SK-N-SH (cell line): ENCODE results near the gene GAN. TPM values are rescaled to one million over a fixed set of nuclear protein-coding genes. Genes with fewer than 3 reads are reported as not detected.

Experiments used
- CTCF ChIA-PET: fragments of 300-600, 350-600 bp; formaldehyde crosslinking; extraction: SDS; loops from one replicate; lab custom pipeline; 2021; lab: Yijun Ruan, JAX
- POLR2A ChIA-PET: fragments of 350-600 bp; sonication (Branson Sonifier 250); formaldehyde crosslinking; extraction: SDS; loops from one replicate; lab custom pipeline; 2020; ENCODE audit warnings: antibody characterized with exemption, inconsistent platforms; lab: Yijun Ruan, JAX
- DNase-seq: peaks from one replicate; pipeline ENCODE4 v3.0.0; 2012
- H2AFZ ChIP-seq: fragments of 200-600 bp; sonication (generic); 2 replicates; pipeline ENCODE4 v1.8.1; 2016; ENCODE audit warnings: antibody characterized with exemption, mild to moderate bottlenecking, low read depth
- H3F3A ChIP-seq: fragments of 200-600 bp; sonication (generic); replicated peaks from 2 replicates; pipeline ENCODE3; 2016; ENCODE audit warnings: antibody characterized with exemption, mild to moderate bottlenecking; ENCODE audit not compliant: insufficient read depth
- H3K27ac ChIP-seq, 2 experiments: fragments of 200-500 bp in 1 of 2; fragments of 200-600 bp in 1 of 2; sonication (Bioruptor generic) in 1 of 2; sonication (generic), shearing (Covaris generic) in 1 of 2; 2 replicates each; pipeline versions ENCODE4 v1.5.1 to v1.6.1; 2014 to 2016; ENCODE audit warnings: low read depth in 2 of 2, inconsistent platforms in 1 of 2, low read length in 1 of 2, mild to moderate bottlenecking in 1 of 2, mixed read lengths in 1 of 2
- H3K27me3 ChIP-seq: fragments of 200-600 bp; sonication (generic), shearing (Covaris generic); 2 replicates; pipeline ENCODE4 v1.6.1; 2016; ENCODE audit warnings: mixed run types; ENCODE audit not compliant: insufficient read depth
- H3K36me3 ChIP-seq, 2 experiments: fragments of 200-500 bp in 1 of 2; fragments of 200-600 bp in 1 of 2; sonication (Bioruptor generic) in 1 of 2; sonication (generic) in 1 of 2; replicated peaks in 1 of 2; 2 replicates each; pipeline versions ENCODE3 to v1.5.1; 2014 to 2016; ENCODE audit warnings: low read length in 1 of 2, mild to moderate bottlenecking in 1 of 2; ENCODE audit not compliant: insufficient read depth in 2 of 2, control insufficient read depth in 1 of 2
- H3K4me1 ChIP-seq, 2 experiments: fragments of 200-500 bp in 1 of 2; fragments of 200-600 bp in 1 of 2; sonication (Bioruptor generic) in 1 of 2; sonication (generic), shearing (Covaris generic) in 1 of 2; 2 replicates each; pipeline versions ENCODE4 v1.5.1 to v1.6.1; 2014 to 2016; ENCODE audit warnings: low read depth in 1 of 2, low read length in 1 of 2, mixed run types in 1 of 2; ENCODE audit not compliant: insufficient read depth in 2 of 2, control insufficient read depth in 1 of 2
- H3K4me2 ChIP-seq: fragments of 200-600 bp; sonication (generic), shearing (Covaris generic); 2 replicates; pipeline ENCODE4 v1.6.1; 2017; ENCODE audit warnings: mixed run types
- H3K4me3 ChIP-seq, 2 experiments: fragments of 200-500 bp in 1 of 2; fragments of 200-600 bp in 1 of 2; sonication (Bioruptor generic) in 1 of 2; sonication (generic), shearing (Covaris generic) in 1 of 2; 2 replicates each; pipeline versions ENCODE4 v1.5.1 to v1.8.1; 2014 to 2016; ENCODE audit warnings: low read depth in 2 of 2, inconsistent platforms in 1 of 2, low read length in 1 of 2, mild to moderate bottlenecking in 1 of 2, mixed read lengths in 1 of 2, moderate library complexity in 1 of 2
- H3K79me2 ChIP-seq: fragments of 200-600 bp; sonication (generic); 2 replicates; pipeline ENCODE4 v1.8.1; 2017; ENCODE audit warnings: mild to moderate bottlenecking; ENCODE audit not compliant: insufficient read depth
- H3K9ac ChIP-seq: fragments of 200-600 bp; sonication (generic); 2 replicates; pipeline ENCODE4 v1.6.1; 2017; ENCODE audit warnings: mixed run types
- H3K9me2 ChIP-seq: fragments of 200-600 bp; sonication (generic); 2 replicates; pipeline ENCODE4 v1.6.1; 2017; ENCODE audit warnings: mixed run types
- H3K9me3 ChIP-seq: fragments of 200-600 bp; sonication (generic); 2 replicates; pipeline ENCODE4 v1.6.1; 2017; ENCODE audit warnings: mixed run types, mild to moderate bottlenecking, moderate library complexity
- H4K20me1 ChIP-seq: fragments of 200-600 bp; sonication (generic); 2 replicates; pipeline ENCODE4 v1.6.1; 2017; ENCODE audit warnings: mild to moderate bottlenecking, mixed run types; ENCODE audit not compliant: insufficient read depth
- CTCF ChIP-seq: fragments of 200-600 bp; sonication (generic); IDR thresholded peaks from 2 replicates; pipeline ENCODE4 v1.6.1; 2017; ENCODE audit warnings: antibody characterized with exemption, mild to moderate bottlenecking, moderate library complexity
- ELF1 ChIP-seq: IDR thresholded peaks from 2 replicates; pipeline ENCODE4 v1.4.0; 2012
- EP300 ChIP-seq, 2 experiments: IDR thresholded peaks; 2 replicates each; pipeline versions ENCODE4 v1.4.0 to v1.6.1; 2012; ENCODE audit warnings: borderline replicate concordance in 1 of 2, low read depth in 1 of 2, low read length in 1 of 2
- EZH2phosphoT487 ChIP-seq: fragments of 200-600 bp; sonication (generic); IDR thresholded peaks from 2 replicates; pipeline ENCODE4 v1.6.1; 2017; ENCODE audit warnings: low read depth, mixed run types, mild to moderate bottlenecking, antibody characterized with exemption, moderate library complexity, borderline replicate concordance
- FOSL2 ChIP-seq: IDR thresholded peaks from 2 replicates; pipeline ENCODE4 v1.4.0; 2012; ENCODE audit warnings: low read depth, mild to moderate bottlenecking, moderate library complexity, borderline replicate concordance
- FOXJ3 ChIP-seq: sonication (generic); formaldehyde crosslinking; IDR thresholded peaks from 2 replicates; pipeline ENCODE4 v1.5.1; 2020; ENCODE audit warnings: mild to moderate bottlenecking, missing genetic modification reagents
- IRF3 ChIP-seq: fragments of 150-350 bp; IDR thresholded peaks from 2 replicates; pipeline ENCODE4 v1.6.1; 2016; ENCODE audit warnings: mild to moderate bottlenecking, low read depth, low read length
- JUND ChIP-seq: IDR thresholded peaks from 2 replicates; pipeline ENCODE4 v1.4.0; 2012
- NFIC ChIP-seq: IDR thresholded peaks from 2 replicates; pipeline ENCODE4 v1.4.0; 2012; ENCODE audit warnings: borderline replicate concordance
- NRF1 ChIP-seq: IDR thresholded peaks from 2 replicates; pipeline ENCODE4 v1.6.1; 2012; ENCODE audit warnings: low read depth, mild to moderate bottlenecking, low read length
- POLR2AphosphoS5 ChIP-seq: IDR thresholded peaks from 2 replicates; pipeline ENCODE4 v1.6.1; 2012; ENCODE audit warnings: low read depth, low read length
- RAD21 ChIP-seq: IDR thresholded peaks from 2 replicates; pipeline ENCODE4 v1.6.1; 2012; ENCODE audit warnings: mild to moderate bottlenecking, low read length
- RCOR1 ChIP-seq: fragments of 150-350 bp; IDR thresholded peaks from 2 replicates; pipeline ENCODE4 v1.6.1; 2017; ENCODE audit warnings: antibody characterized with exemption, low read length
- RFX5 ChIP-seq: IDR thresholded peaks from 2 replicates; pipeline ENCODE4 v1.6.1; 2012; ENCODE audit warnings: mild to moderate bottlenecking, improper control_type of control experiment, low read length
- SIN3A ChIP-seq: IDR thresholded peaks from 2 replicates; pipeline ENCODE4 v1.6.1; 2012; ENCODE audit warnings: low read depth, mild to moderate bottlenecking, low read length, moderate library complexity, borderline replicate concordance
- TCF12 ChIP-seq: IDR thresholded peaks from 2 replicates; pipeline ENCODE4 v1.4.0; 2012
- USF1 ChIP-seq: IDR thresholded peaks from 2 replicates; pipeline ENCODE4 v1.4.0; 2012; ENCODE audit warnings: low read depth, borderline replicate concordance
- WGBS: methylation state at CpG from one replicate; pipeline ENCODE4 v1.1.6; 2017; ENCODE audit warnings: low lambda C conversion rate; 5-methylcytosine and 5-hydroxymethylcytosine counted together
- polyA plus RNA-seq, 3 experiments: library from polyadenylated mRNA; depleted of rRNA; stranded (reverse); fragments of >200 nt; gene quantifications; 2 replicates each; pipeline ENCODE4 v1.2.3, GENCODE V29; 2012
- TF ChIP-seq, protein P1 (sequence below): IDR thresholded peaks from 2 replicates; pipeline ENCODE4; 2012

Gene GAN
- polyA plus RNA-seq, 1 of the 3 experiments (the other 2 are of a cell fraction) = 0.79 TPM

- Histone ChIP-seq H4K20me1 (no peaks in the 10 kb centered on the region), H3K4me1 (peaks cover 0 to 6% of the 10 kb centered on the region in 2 experiments; a peak in 2 of 4 replicates), H3K9ac (no peak overlapping the region), H3K4me2 (no peak overlapping the region), H3K36me3 (peaks cover 27 to 50% of the 10 kb centered on the region in 2 experiments), H3K9me2 (no peaks in the 10 kb centered on the region), H3F3A (no peaks in the 10 kb centered on the region)
- 86% methylated on average over 3 of the region's 3 CpGs for WGBS
- DNase-seq = no peak
- TF ChIP-seq FOSL2 (no peak), IRF3 (no peak), TCF12 (no peak), USF1 (no peak), ELF1 (no peak), SIN3A (no peak), NFIC (no peak), RCOR1 (no peak), JUND (no peak), CTCF (no peak), EZH2phosphoT487 (no peak)
- TF ChIP-seq, protein P1, sequence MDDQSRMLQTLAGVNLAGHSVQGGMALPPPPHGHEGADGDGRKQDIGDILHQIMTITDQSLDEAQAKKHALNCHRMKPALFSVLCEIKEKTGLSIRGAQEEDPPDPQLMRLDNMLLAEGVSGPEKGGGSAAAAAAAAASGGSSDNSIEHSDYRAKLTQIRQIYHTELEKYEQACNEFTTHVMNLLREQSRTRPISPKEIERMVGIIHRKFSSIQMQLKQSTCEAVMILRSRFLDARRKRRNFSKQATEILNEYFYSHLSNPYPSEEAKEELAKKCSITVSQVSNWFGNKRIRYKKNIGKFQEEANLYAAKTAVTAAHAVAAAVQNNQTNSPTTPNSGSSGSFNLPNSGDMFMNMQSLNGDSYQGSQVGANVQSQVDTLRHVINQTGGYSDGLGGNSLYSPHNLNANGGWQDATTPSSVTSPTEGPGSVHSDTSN = no peak
- TF ChIP-seq, all 33 proteins: peak for 0
- no peaks in the 10 kb centered on the region for H3K27me3 ChIP-seq
- CTCF ChIA-PET = interaction anchor here (0.6 to 0.7 kb wide), 2 partner anchors 8 to 63 kb away, joined by 3 read pairs; no protein-coding TSS in a partner anchor
- H3K79me2 ChIP-seq = no peaks in the 10 kb centered on the region
- no peak overlapping the region for H3K27ac ChIP-seq
- no peaks in the 10 kb centered on the region for H3K9me3 ChIP-seq
- no peak overlapping the region for H3K4me3 ChIP-seq
- no peak overlapping the region for H2AFZ ChIP-seq
- POLR2A ChIA-PET = no interaction called here
These were observed 59.8 kb downstream of the GAN start for GRCh38 chr16:81374550-81374949.

DNA sequence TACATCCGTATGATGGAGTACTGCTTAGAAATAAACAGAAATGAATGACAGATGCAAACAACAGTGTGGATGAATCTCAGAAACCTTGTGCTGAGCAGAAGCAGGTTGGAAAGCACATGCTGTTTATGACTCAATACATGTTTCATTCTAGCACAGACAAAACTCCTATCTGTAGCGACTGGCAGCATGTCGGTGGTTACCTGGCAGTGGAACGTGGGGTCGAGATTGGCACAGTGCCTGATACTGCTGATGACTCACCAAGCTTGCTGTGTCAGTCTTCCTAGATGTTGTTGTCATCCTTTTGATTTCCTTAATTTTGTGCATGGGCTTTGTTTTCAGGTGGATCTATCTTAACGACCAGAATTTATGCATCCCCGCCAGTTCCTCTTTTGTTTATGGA is 62.1 kb downstream of the GAN start:
- Histone ChIP-seq H3K27me3 (no peaks in the 10 kb centered on the region), H3K36me3 (peaks cover 40 to 41% of the 10 kb centered on the region in 2 experiments), H3F3A (no peaks in the 10 kb centered on the region), H3K27ac (no peak overlapping the region), H3K9ac (no peak overlapping the region), H3K9me2 (no peaks in the 10 kb centered on the region), H3K4me1 (peaks cover 0 to 6% of the 10 kb centered on the region in 2 experiments; a peak in 2 of 4 replicates), H2AFZ (no peak overlapping the region), H3K4me2 (no peak overlapping the region), H3K4me3 (no peak overlapping the region), H3K9me3 (no peaks in the 10 kb centered on the region), H3K79me2 (no peaks in the 10 kb centered on the region), H4K20me1 (no peaks in the 10 kb centered on the region)
- no peak for DNase-seq
- WGBS = 72% methylated on average over 7 of the region's 7 CpGs
- ChIA-PET POLR2A (no interaction called here), CTCF (interaction anchor here (0.8 to 2.3 kb wide), 6 partner anchors 12 to 361 kb away, joined by 3 to 10 read pairs (median 4); no protein-coding TSS in a partner anchor)
- TF ChIP-seq EP300 (IDR thresholded peaks at IDR 0.05; ENCODE audit: borderline replicate concordance in 1 of 2, low read depth in 1 of 2, low read length in 1 of 2) (no peak), EZH2phosphoT487 (no peak), FOXJ3 (CRISPR knock-in tag) (no peak), RCOR1 (no peak), IRF3 (no peak), RAD21 (no peak), POLR2AphosphoS5 (no peak), RFX5 (no peak), NRF1 (no peak)
